TTC549 (cell line): ENCODE results near the gene CAMSAP3.
"Not testable (repeated sequence)": the region's sequence is repeated elsewhere in the genome, so short reads cannot be mapped to it uniquely, and the experiment has no call there.

Source experiments
- FAIRE-seq: peaks from 2 replicates; lab custom pipeline; 2012; peaks lifted over from hg19 to GRCh38; lab: Jason Lieb, UNC

The CAMSAP3 gene

DNA sequence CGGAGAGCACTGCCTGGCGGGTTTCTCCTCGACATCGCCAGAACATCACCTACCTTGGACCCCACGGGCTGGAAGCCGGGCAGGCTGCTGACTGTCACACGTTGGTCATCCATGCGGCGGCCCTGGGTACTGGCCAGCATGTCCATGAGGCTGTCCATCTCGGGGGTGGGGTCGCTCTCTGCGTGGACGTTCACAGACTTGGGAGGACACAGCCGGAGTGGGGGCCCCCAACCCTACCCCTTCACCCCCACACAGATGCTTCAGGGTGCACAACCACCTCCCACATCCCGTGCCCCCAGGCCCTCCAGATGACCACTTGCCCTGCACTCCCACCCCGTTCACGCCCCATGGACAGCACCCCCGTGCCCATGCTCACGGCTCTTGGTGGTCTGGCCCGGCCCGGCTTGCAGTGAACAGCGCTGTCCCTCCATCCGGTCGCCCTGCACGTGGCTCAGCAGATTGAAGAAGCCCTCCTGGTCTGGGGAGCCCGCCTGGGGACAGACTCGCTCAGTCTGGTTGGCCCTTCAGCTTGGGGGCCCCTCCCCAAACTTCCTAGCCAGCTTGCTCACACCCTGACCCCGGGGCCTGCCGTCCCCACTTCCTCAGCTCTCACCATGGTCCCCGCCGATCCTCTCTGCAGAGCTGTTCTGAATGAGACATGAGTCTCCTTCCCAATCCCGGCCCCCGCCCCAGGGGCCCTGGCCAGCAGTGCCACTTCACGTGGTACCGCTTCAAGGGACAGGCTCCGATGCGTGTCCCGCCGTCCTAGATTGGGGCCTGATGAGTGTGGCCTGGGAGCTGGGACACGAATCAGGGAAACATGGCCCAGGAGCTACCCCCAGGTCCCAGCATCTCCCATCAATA is 36.9 kb downstream of the CAMSAP3 start:
- no peak for FAIRE-seq

DNA sequence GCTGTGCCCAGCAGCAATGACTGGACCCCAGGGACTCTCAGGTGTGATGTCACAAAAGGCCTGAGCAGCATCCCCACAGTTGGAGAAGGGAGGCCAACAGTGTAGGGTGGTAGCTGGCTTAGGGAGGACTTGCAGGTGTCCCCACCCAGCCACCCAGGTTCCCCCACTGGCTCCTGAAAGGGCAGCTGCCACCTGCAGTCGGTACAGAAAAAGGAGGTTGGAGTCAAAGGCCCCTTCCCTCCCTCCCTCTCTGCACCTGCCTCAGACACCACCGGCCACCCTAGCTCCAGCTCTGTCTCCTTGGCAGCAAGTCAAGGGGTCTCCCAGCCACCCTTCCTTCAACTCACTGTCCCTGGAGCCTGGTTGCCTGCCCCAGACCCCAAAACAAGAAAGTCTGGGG is 38.0 kb downstream of the CAMSAP3 start, which contains the start of gene PCP2:
Gene PCP2, minus strand, starts transcription at position 22 of the 400 bp plus-strand sequence. CDS start 262 bp downstream, outside the sequence.
- FAIRE-seq: no peak

DNA sequence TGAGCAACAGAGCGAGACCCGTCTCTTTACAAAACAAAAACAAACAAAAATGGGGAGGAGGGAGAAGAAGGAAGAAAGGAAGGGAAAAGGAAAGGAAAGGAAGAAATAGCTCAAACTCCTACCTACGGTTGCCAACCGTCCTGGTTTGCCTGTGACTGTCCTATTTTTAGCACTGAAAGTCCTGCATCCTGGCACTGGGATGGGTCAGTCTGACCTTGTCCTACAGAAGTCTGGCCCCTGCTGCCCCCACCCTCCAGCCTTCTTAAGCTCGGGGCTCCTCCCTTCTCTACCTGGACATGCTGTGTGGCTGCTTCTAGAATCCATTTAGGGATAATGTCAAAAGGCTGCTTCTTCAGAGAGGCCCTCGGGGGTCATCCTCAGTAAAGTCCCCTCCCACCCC is 40.0 kb downstream of the CAMSAP3 start:
- no peak for FAIRE-seq

DNA sequence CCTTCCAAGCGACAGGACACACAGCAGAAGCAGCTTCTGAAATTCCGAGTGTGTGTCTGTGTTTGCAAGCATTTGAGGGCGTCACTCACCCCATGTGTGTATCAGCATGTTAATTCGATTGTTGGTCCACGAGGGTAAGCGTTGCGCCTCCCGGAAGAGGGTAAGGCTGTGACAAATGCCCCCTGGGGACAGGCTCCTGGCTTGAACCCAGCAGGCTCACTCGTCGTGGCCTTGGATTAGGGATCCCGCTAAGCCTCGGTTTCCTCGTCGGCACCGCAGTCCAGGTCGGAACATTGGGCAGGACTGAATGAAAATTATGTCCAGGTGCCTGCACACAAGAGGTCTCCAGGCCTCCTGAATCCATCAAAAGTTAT is 40.6 kb downstream of the CAMSAP3 start:
- no peak for FAIRE-seq

DNA sequence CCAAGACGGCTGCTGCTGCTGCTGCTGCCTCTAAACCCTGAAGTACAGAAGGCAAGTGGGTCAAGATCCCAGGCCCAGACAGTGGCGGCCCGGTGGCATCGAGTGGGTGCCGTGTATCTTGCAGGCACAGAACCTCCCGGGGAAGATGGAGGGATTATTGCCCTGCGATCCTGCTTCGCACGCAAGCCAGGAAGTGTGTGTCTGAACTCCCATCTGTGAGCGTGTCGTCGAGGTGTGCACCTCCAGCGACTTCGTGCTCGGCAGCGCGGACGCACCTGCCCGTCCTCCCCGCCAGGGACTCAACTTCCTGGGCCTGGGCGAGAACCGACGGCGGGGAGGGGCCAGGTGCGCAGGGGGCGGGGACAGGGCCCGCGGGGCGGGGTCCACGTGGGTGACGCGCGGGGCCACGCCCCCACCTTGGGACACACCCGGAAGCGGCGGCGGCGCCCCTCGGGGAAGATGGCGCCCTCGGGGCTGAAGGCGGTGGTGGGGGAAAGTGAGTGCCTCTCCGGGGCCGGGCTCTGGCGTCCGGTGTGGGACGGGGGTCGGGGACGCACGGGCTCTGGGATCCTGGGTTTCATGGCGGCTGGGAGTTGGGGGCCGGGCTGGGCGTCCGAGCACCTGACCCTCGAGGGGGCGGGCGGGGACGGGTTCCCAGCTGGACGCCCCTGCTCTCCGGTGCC is 41.2 kb downstream of the CAMSAP3 start, which contains the start of gene STXBP2:
Gene STXBP2, plus strand, starts transcription at position 420 of the 683 bp plus-strand sequence. Its CDS starts 40 bp downstream, at position 460.
- no peak for FAIRE-seq

DNA sequence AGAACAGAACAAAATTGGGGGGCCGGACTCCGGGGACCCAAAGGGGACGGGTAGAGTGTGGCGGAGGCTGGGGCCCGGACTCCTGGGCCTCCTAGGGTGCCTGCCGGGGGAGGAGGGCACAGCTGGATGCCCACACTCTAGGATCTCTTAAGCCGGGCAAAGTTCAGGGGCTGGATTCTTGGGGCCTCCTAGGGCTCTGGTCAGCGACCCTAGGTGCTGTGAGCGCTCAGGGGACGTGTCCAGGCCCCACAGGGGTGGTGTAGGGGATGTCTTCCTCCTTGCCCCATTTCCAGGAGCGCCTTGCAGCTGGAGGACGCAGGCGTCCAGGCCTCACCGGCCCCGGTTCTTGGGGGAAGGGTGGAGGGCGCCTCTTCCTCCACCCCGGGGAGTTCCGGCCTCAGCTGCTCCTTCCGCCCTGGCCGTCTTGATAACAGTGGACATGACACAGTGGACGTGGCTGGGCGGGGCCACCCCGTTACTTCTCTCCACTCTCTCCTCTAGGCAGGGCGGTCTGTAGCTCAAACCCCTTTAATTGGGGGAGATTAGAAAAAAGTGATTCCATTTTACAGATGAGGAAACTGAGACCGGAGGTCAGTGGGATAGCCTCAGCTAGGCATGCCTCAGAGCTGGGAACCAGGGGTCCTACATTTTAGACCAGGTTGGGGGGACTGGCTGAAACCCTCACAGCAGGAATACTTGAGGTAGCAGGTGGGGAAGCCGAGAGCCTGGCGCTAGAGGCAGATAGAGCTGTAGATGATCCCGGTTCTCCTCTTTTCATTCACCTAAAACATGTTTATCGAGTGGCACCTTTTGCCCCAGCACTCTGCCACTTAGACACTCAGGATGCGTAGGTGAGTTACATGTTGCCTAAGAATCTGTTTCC is 42.0 kb downstream of the CAMSAP3 start:
- no peak for FAIRE-seq

DNA sequence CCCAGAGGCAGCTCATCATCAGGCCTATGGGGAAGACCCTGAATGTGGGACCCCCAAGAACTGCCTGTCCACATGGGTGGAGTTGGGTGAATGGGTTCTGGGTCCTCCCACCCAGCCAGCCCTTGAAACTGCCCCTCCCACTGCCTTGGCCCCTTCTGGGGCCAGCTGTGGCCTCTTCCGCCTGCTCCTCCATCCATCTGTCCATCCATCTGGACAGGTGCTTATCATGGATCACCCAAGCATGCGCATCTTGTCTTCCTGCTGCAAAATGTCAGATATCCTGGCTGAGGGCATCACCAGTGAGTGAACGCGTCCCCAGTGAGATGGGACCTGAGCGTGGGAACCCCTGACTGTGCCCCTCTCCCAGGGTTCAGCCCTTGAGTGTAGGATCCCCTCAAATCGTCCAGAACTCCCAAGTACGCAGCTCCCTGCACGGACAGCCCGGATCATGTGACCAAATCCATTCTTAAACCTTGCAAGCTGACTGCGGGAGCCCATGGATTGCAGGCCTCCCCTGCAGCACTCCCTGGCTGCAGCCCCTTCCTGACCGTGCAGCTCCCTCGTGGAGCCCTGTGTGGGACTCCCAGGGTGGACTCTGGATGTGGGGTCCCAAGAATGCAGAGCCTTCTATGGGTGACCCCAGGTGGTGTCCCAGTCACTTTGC is 43.3 kb downstream of the CAMSAP3 start:
- no peak for FAIRE-seq

DNA sequence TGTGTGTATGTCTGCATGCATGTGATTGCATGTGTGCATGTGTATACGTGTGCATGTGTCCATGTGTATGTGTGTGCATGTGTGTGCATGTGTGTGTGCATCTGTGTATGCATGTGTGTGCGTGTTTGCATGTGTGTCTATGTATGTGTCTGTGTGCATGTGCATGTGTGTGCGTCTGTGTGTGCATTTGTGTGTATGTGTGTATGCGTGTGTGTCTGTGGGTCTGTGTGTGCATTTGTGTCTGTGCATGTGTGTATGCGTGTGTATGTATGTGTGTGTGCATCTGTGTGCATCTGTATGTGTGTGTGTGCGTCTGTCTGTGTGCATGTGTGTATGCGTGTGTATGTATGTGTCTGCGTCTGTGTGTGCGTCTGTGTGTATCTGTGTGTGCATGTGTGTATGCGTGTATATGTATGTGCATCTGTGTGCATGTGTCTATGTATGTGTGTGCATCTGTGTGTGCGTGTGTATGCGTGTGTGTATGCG is 44.2 kb downstream of the CAMSAP3 start:
- no peak for FAIRE-seq

DNA sequence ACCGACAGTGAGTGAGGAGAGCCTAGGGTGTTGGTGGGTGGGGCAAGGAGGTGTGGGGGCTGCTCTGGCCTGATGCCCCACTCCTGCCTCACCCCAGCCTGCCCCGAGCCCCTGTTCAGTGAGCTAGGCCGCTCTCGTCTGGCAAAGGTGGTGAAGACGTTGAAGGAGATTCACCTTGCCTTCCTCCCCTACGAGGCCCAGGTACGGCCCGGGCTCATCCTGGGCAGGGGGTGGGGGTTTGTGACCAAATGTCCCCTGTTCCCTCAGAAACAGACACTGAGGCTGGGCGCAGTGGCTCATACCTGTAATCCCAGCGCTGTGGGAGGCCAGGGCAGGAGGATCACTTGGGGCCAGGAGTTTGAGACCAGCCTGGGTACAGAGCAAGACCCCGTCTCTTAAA is 45.1 kb downstream of the CAMSAP3 start:
- FAIRE-seq: no peak

DNA sequence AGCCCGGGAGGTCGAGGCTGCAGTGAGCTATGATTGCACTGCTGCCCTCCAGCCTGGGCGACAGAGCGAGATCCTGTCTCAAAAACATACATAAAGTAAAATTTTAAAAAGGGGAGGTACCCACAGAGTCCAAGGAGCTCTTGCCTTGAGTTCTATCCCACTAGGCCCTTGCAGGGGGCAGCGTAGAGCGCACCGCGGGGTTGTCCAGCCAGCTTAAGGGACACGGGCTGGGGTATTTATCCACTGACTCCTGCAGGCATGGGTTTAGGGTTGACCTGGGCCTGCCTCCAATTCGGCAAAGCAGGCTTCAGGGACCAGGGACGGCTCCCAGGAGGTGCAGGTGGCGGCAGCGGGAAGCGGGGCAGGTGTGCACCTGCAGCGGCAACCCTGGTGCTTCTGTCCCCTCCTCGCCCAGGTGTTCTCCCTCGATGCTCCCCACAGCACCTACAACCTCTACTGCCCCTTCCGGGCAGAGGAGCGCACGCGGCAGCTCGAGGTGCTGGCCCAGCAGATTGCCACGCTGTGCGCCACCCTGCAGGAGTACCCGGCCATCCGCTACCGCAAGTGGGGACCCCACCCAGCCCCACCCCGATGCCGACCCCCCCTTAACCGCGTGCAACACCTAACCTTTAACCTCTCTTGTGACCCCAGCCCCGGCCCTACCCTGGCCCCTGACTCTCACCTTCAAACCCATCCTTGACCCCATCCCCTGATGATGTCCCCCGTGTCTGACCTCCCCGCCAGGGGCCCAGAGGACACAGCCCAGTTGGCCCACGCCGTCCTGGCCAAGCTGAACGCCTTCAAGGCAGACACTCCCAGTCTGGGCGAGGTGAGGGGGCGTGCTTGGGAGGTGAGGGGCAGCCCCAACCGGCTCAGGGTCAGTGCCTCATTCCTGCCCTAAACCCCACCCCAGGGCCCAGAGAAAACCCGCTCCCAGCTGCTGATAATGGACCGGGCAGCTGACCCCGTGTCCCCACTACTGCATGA is 45.9 kb downstream of the CAMSAP3 start:
- FAIRE-seq: no peak

DNA sequence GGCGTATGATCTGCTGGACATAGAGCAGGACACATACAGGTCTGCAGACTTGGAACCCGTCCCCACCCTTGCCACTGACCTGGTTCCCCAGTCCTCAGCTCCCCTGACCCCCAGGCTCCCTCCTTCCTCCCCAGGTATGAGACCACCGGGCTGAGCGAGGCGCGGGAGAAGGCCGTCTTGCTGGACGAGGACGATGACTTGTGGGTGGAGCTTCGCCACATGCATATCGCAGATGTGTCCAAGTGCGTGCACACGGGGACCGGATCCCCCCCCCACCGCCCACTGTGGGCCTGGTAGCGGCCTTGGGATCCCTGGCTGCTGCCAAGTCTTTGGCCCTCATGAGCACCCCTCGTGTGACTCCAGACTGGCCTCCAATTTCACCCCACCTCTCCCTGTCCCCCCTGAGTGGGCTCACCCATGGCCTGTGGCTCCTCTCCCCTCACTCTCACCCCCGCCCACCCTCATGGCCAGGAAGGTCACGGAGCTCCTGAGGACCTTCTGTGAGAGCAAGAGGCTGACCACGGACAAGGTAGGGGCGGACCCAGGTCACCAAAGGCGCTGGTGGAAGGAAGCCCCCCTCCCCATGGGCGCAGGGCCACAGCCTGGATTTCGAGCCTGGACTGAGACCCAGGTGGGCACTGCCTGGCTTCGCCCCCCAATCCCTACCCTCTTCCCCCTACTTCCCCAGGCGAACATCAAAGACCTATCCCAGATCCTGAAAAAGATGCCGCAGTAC is 46.8 kb downstream of the CAMSAP3 start:
- FAIRE-seq: no peak

DNA sequence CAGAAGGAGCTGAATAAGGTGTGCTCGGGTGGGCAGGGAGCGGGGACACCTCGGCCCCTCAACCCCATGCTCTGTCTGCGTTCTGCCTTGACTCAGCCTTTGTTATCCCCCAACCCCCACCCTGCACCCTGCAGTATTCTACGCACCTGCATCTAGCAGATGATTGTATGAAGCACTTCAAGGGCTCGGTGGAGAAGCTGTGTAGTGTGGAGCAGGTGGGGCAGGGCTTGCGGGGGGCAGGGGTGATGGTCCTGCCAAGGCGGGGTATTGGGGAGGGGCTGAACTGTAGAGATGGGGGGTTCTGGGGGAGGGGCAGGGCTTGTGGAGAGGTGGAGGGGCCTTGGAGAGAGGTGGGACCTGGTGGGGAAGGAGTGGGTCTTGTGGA is 47.4 kb downstream of the CAMSAP3 start:
- no peak for FAIRE-seq

DNA sequence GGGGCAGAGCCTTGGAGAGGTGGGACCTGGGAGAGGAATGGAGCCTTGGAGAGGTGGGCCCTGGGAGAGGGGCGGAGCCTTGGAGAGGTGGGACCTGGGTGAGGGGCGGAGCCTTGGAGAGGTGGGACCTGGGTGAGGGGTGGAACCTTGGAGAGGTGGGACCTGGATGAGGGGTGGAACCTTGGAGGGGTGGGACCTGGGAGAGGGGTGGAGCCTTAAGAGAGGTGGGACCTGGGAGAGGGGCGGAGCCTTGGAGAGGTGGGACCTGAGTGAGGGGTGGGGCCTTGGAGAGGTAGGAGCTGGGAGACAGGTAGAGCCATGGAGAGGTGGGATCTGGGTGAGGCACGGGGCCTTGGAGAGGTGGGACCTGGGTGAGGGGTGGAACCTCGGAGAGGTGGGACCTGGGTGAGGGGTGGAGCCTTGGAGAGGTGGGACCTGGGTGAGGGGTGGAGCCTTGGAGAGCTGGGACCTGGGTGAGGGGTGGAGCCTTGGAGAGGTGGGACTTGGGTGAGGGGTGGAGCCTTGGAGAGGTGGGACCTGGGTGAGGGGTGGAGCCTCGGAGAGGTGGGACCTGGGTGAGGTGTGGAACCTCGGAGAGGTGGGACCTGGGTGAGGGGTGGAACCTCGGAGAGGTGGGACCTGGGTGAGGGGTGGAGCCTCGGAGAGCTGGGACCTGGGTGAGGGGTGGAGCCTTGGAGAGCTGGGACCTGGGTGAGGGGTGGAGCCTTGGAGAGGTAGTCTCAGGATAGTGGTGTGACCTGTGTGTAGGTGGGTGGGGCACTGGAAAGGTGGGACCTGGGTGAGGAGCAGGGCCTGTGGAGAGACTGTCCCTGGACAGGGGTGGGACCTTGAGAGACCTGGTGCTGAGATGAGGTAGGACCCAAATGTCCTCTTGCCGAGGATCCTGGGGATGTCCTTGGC is 48.2 kb downstream of the CAMSAP3 start:
- not testable (repeated sequence) for FAIRE-seq

DNA sequence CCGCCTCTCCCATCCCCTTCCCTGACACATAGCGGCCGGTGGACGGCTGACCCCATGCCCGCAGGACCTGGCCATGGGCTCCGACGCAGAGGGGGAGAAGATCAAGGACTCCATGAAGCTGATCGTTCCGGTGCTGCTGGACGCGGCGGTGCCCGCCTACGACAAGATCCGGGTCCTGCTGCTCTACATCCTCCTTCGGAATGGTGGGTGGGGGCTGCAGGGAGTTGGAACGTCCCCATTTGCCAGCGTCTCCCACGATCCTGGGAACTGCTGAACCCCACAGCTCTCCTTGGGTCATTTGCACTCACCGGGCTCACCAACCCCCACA is 48.9 kb downstream of the CAMSAP3 start:
- FAIRE-seq: no peak

DNA sequence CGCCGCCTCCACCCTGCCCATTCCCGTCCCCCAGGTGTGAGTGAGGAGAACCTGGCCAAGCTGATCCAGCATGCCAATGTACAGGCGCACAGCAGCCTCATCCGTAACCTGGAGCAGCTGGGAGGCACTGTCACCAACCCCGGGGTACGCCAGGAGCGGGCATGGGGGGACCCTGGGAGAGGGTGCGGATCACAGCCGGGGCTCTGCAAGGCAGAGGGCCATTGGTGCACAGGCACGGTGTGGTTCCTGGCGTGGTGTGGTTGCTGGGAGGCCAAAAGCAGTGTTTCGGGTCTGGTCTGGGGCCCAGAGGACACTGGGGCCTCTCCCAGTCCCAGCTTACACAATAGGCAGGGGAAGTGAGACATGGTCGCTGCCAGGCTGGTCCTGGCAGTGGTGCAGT is 49.5 kb downstream of the CAMSAP3 start:
- FAIRE-seq: no peak

DNA sequence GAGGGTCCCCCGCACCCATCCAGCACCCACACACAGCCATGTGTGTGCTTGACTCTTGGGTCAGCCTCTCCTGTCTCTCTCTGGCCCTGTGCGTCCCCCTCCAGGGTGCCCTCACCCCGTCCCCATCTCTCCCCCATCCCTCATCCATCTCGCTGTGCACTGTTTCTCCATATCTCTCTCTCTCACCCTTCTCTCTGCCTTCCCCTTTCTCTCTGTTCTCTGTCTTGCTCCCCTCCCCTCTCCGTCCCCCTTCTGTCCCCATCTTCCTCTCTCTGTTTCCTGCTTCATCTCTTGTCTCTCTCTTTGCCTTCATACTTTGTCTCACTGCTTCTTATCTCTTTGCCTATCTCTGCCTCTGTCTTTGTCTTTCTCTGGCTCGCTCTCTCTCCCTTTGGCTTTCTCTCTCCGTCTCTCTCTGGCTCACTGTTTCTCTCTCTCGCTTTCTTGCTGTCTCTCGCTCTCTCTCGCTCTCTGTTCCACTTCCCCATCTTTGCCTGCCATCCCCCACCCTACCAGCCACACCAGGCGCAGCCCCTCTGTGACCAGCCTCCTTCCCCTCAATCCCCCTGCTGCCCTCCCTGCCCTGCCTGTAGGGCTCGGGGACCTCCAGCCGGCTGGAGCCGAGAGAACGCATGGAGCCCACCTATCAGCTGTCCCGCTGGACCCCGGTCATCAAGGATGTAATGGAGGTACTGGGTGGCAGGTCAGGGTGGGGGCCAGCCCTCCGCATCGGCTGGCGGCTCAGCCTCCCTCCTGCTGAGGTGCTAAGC is 50.2 kb downstream of the CAMSAP3 start:
- FAIRE-seq: no peak

DNA sequence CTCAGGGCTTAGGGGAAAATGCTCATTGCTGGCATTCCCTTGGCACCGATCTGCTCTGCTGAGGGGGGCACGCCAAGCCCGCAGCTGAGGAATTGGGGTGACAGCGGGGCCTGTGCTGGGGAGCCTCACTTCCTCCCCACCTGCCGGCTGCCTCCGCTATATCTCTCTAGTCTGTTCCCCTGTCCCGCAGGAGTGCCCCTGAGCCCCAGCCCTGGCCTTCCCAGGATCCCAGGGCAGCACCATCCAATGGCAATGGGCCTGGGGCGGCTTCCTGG is 50.7 kb downstream of the CAMSAP3 start:
- FAIRE-seq: no peak

DNA sequence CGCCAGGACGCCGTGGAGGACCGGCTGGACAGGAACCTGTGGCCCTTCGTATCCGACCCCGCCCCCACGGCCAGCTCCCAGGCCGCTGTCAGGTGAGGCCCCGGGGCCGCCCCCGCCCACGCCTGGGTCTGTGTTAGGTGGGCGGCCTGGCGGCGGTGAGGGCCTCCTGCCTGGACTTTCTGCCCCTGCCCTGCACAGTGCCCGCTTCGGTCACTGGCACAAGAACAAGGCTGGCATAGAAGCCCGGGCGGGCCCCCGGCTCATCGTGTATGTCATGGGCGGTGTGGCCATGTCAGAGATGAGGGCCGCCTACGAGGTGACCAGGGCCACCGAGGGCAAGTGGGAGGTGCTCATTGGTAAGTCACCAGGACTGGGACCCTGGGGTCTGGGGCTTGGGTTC is 51.5 kb downstream of the CAMSAP3 start:
- no peak for FAIRE-seq
